HepG2 (cell line): ENCODE results near the gene CIT. TPM values are rescaled to one million over a fixed set of nuclear protein-coding genes. Genes with fewer than 3 reads are reported as not detected.
A peak's percentile ranks its signal among the peaks of the same experiment; 100 is the strongest.

Experiments used
- EEA1 ChIP-seq: sonication (generic); formaldehyde crosslinking; IDR thresholded peaks from 2 replicates; pipeline ENCODE4 v1.5.1; 2020; ENCODE audit warnings: mild to moderate bottlenecking, missing genetic modification reagents, borderline replicate concordance
- ELF1 ChIP-seq: sonication (generic); formaldehyde crosslinking; IDR thresholded peaks from 2 replicates; pipeline ENCODE4 v1.4.0; 2020; ENCODE audit warnings: missing genetic modification reagents
- ERF ChIP-seq: IDR thresholded peaks from 2 replicates; pipeline ENCODE4 v1.6.1; 2018; ENCODE audit warnings: missing biosample characterization, missing genetic modification reagents
- FLYWCH1 ChIP-seq: sonication (generic); formaldehyde crosslinking; IDR thresholded peaks from 2 replicates; pipeline ENCODE4 v1.8.1; 2023; ENCODE audit warnings: mild to moderate bottlenecking, missing genetic modification reagents
- FOSL2 ChIP-seq: sonication (generic); formaldehyde crosslinking; IDR thresholded peaks from 2 replicates; pipeline ENCODE4 v1.4.0; 2020; ENCODE audit warnings: missing genetic modification reagents
- HIVEP1 ChIP-seq: sonication (generic); formaldehyde crosslinking; IDR thresholded peaks from 2 replicates; pipeline ENCODE4 v1.4.0; 2020; ENCODE audit warnings: mild to moderate bottlenecking, missing genetic modification reagents
- HMGA1 ChIP-seq: sonication (generic); formaldehyde crosslinking; conservative IDR thresholded peaks from 2 replicates; pipeline ENCODE4 v1.4.0; 2020; ENCODE audit warnings: missing genetic modification reagents
- MAF1 ChIP-seq: sonication (generic); formaldehyde crosslinking; IDR thresholded peaks from 2 replicates; pipeline ENCODE4 v1.5.0; 2020; ENCODE audit warnings: missing genetic modification reagents, borderline replicate concordance
- MATR3 ChIP-seq: sonication (generic); formaldehyde crosslinking; IDR thresholded peaks from 2 replicates; pipeline ENCODE4 v1.4.0; 2020; ENCODE audit warnings: missing genetic modification reagents
- PAX8 ChIP-seq: sonication (generic); formaldehyde crosslinking; IDR thresholded peaks from 2 replicates; pipeline ENCODE4 v1.8.0; 2022; ENCODE audit warnings: mild to moderate bottlenecking, missing genetic modification reagents, borderline replicate concordance
- RELA ChIP-seq: sonication (generic); formaldehyde crosslinking; IDR thresholded peaks from 2 replicates; pipeline ENCODE4 v1.4.0; 2020; ENCODE audit warnings: missing genetic modification reagents
- SMC3 ChIP-seq: IDR thresholded peaks from 2 replicates; pipeline ENCODE4 v1.6.1; 2011; ENCODE audit warnings: low read length, improper control_type of control experiment
- SNRNP70 ChIP-seq: fragments of 200-400 bp; formaldehyde crosslinking; IDR thresholded peaks from 2 replicates; pipeline ENCODE4 v1.6.1; 2017; ENCODE audit warnings: mild to moderate bottlenecking, low read depth, low read length, moderate library complexity
- SUZ12 ChIP-seq: fragments of 150-350 bp; IDR thresholded peaks from 2 replicates; pipeline ENCODE4 v1.6.1; 2014; ENCODE audit warnings: low read depth, low read length
- YEATS2 ChIP-seq: sonication (generic); formaldehyde crosslinking; IDR thresholded peaks from 2 replicates; pipeline ENCODE4 v1.4.0; 2020; ENCODE audit warnings: missing genetic modification reagents, borderline replicate concordance
- ZFP41 ChIP-seq: sonication (generic); formaldehyde crosslinking; IDR thresholded peaks from 2 replicates; pipeline ENCODE4 v1.4.0; 2020; ENCODE audit warnings: mild to moderate bottlenecking, missing genetic modification reagents, borderline replicate concordance
- ZNF138 ChIP-seq: sonication (generic); formaldehyde crosslinking; IDR thresholded peaks from 2 replicates; pipeline ENCODE4 v1.5.0; 2020; ENCODE audit warnings: mild to moderate bottlenecking, low read depth, missing genetic modification reagents
- ZNF143 ChIP-seq: sonication (generic); formaldehyde crosslinking; IDR thresholded peaks from 2 replicates; pipeline ENCODE4 v1.4.0; 2020; ENCODE audit warnings: missing genetic modification reagents
- ZNF251 ChIP-seq: sonication (generic); formaldehyde crosslinking; IDR thresholded peaks from 2 replicates; pipeline ENCODE4 v1.9.0; 2021; ENCODE audit warnings: mild to moderate bottlenecking, missing genetic modification reagents
- ZNF33A ChIP-seq: sonication (generic); formaldehyde crosslinking; IDR thresholded peaks from 2 replicates; pipeline ENCODE4 v1.5.1; 2020; ENCODE audit warnings: missing genetic modification reagents, mild to moderate bottlenecking, moderate library complexity, borderline replicate concordance
- ZNF367 ChIP-seq: sonication (generic); formaldehyde crosslinking; IDR thresholded peaks from 2 replicates; pipeline ENCODE4 v1.4.0; 2020; ENCODE audit warnings: missing genetic modification reagents, borderline replicate concordance
- ZNF496 ChIP-seq: sonication (generic); formaldehyde crosslinking; IDR thresholded peaks from 2 replicates; pipeline ENCODE4 v1.8.1; 2023; ENCODE audit warnings: mild to moderate bottlenecking, moderate library complexity, missing genetic modification reagents; ENCODE audit not compliant: insufficient replicate concordance
- ZNF652 ChIP-seq: IDR thresholded peaks from 2 replicates; pipeline ENCODE4 v1.6.1; 2016; ENCODE audit warnings: low read depth, borderline replicate concordance
- polyA plus RNA-seq, 8 experiments: library from polyadenylated mRNA; depleted of rRNA in 3 of 8; stranded (reverse) in 7 of 8; unstranded in 1 of 8; fragments of >200 nt; fragmentation: Illumina TruSeq in 4 of 8; extraction: Trizol in 4 of 8; gene quantifications; 2 replicates each; pipeline versions ENCODE4 v1.2.1 to v1.2.3, GENCODE V29; 2011 to 2016; ENCODE audit warnings: low read depth in 4 of 8, missing spikeins in 1 of 8, mixed read lengths in 1 of 8; ENCODE audit not compliant: insufficient read depth in 1 of 8
- total RNA-seq, 5 experiments: library from RNA; depleted of rRNA; stranded (reverse); fragments of >200 nt; fragmentation: Illumina TruSeq; extraction: Trizol; gene quantifications; 2 replicates each; pipeline ENCODE4 v1.2.3, GENCODE V29; 2016; ENCODE audit warnings: low read depth in 1 of 5
- TF ChIP-seq, protein P1 (sequence below): IDR thresholded peaks from 2 replicates; pipeline ENCODE4 v1.6.1; 2016; ENCODE audit warnings: missing genetic modification reagents, missing compliant biosample characterization
- TF ChIP-seq, protein P2 (sequence below): sonication (generic); formaldehyde crosslinking; IDR thresholded peaks from 2 replicates; pipeline ENCODE4 v1.4.0; 2020; ENCODE audit warnings: low read depth, mild to moderate bottlenecking, missing genetic modification reagents
- TF ChIP-seq, protein P3 (sequence below): sonication (generic); formaldehyde crosslinking; IDR thresholded peaks from 2 replicates; pipeline ENCODE4 v1.5.1; 2020; ENCODE audit warnings: mild to moderate bottlenecking, missing genetic modification reagents, moderate library complexity
- TF ChIP-seq, protein P4 (sequence below): sonication (generic); formaldehyde crosslinking; IDR thresholded peaks from 2 replicates; pipeline ENCODE4 v1.4.0; 2020; ENCODE audit warnings: missing genetic modification reagents, borderline replicate concordance

Gene CIT
- total and polyA plus RNA-seq, 2 of the 13 experiments (the other 11 are each of a cell fraction or from before 2014, with no cell fraction given) = 7.7 to 11.7 TPM

DNA sequence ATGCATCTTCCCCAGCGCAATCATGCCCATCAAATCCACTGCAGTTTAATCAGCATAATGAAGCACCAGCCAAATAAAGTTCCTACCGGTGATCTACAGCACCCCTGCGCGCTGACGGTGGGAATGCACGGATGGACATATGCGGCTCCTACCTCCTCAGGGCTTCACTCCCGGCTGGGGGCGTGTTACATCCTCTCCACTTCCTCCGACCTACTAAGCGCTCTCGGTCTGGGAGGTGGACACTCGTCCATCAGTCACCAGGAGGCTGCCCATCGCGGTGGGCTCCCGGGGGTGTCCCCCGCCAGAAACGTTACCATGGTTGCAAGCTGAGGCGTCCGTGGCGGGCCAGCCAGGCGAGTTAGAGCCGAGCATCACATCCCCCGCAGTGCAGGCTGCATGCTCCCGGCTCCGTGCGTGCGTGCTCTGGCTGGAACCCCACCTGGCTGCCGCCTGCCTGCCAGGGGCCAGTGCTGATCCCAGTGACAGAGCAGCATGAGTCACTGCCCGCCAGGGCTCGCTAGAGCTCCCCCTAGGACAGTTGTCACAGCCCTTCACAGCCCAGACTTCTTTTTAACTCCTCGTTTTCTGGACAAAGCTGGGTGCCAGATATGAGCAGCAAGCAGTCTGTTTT, 73.0 kb downstream of the CIT start (continued):
- TF ChIP-seq, protein P1, sequence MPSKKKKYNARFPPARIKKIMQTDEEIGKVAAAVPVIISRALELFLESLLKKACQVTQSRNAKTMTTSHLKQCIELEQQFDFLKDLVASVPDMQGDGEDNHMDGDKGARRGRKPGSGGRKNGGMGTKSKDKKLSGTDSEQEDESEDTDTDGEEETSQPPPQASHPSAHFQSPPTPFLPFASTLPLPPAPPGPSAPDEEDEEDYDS (CRISPR knock-in tag) = no peak
- TF ChIP-seq HMGA1 (CRISPR knock-in tag) (no peak), FLYWCH1 (no peak), EEA1 (CRISPR knock-in tag) (no peak), ZNF652 (CRISPR knock-in tag) (peak; percentile 98), MATR3 (CRISPR knock-in tag) (no peak), FOSL2 (peak; percentile 94), ZNF143 (CRISPR knock-in tag) (no peak), SMC3 (peak; percentile 47), ZNF367 (CRISPR knock-in tag) (no peak), SUZ12 (no peak), ZNF496 (CRISPR knock-in tag) (no peak), PAX8 (no peak), ELF1 (CRISPR knock-in tag) (no peak), ZNF251 (CRISPR knock-in tag) (no peak), ZNF33A (CRISPR knock-in tag) (no peak), HIVEP1 (CRISPR knock-in tag) (no peak), RELA (CRISPR knock-in tag) (no peak), MAF1 (CRISPR knock-in tag) (no peak), ZNF138 (CRISPR knock-in tag) (no peak), YEATS2 (no peak), ERF (CRISPR knock-in tag) (no peak), SNRNP70 (no peak), ZFP41 (CRISPR knock-in tag) (no peak)
- TF ChIP-seq, protein P2, sequence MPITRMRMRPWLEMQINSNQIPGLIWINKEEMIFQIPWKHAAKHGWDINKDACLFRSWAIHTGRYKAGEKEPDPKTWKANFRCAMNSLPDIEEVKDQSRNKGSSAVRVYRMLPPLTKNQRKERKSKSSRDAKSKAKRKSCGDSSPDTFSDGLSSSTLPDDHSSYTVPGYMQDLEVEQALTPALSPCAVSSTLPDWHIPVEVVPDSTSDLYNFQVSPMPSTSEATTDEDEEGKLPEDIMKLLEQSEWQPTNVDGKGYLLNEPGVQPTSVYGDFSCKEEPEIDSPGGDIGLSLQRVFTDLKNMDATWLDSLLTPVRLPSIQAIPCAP (CRISPR knock-in tag) = no peak
- TF ChIP-seq, protein P3, sequence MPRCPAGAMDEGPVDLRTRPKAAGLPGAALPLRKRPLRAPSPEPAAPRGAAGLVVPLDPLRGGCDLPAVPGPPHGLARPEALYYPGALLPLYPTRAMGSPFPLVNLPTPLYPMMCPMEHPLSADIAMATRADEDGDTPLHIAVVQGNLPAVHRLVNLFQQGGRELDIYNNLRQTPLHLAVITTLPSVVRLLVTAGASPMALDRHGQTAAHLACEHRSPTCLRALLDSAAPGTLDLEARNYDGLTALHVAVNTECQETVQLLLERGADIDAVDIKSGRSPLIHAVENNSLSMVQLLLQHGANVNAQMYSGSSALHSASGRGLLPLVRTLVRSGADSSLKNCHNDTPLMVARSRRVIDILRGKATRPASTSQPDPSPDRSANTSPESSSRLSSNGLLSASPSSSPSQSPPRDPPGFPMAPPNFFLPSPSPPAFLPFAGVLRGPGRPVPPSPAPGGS (CRISPR knock-in tag) = no peak
- TF ChIP-seq, protein P4, sequence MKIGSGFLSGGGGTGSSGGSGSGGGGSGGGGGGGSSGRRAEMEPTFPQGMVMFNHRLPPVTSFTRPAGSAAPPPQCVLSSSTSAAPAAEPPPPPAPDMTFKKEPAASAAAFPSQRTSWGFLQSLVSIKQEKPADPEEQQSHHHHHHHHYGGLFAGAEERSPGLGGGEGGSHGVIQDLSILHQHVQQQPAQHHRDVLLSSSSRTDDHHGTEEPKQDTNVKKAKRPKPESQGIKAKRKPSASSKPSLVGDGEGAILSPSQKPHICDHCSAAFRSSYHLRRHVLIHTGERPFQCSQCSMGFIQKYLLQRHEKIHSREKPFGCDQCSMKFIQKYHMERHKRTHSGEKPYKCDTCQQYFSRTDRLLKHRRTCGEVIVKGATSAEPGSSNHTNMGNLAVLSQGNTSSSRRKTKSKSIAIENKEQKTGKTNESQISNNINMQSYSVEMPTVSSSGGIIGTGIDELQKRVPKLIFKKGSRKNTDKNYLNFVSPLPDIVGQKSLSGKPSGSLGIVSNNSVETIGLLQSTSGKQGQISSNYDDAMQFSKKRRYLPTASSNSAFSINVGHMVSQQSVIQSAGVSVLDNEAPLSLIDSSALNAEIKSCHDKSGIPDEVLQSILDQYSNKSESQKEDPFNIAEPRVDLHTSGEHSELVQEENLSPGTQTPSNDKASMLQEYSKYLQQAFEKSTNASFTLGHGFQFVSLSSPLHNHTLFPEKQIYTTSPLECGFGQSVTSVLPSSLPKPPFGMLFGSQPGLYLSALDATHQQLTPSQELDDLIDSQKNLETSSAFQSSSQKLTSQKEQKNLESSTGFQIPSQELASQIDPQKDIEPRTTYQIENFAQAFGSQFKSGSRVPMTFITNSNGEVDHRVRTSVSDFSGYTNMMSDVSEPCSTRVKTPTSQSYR = no peak
